DOHH2 (cell line): ENCODE measurements around the gene CTU1.

Experiments used
- CTCF ChIP-seq: fragments of 200-600 bp; sonication (generic); IDR thresholded peaks from one replicate; pipeline ENCODE4 v1.5.1; 2014; ENCODE audit warnings: antibody characterized with exemption, mild to moderate bottlenecking, low read depth, low read length; ENCODE audit not compliant: poor library complexity, severe bottlenecking
- EZH2phosphoT487 ChIP-seq: fragments of 200-600 bp; sonication (generic); IDR thresholded peaks from 2 replicates; pipeline ENCODE4 v1.6.1; 2017; ENCODE audit warnings: borderline replicate concordance, mild to moderate bottlenecking, antibody characterized with exemption, low read length, moderate library complexity, mixed read lengths

GRCh38 chr19:51135004-51135403, 26.8 kb upstream of the CTU1 start:
- TF ChIP-seq CTCF (no peak), EZH2phosphoT487 (no peak)
